HepG2 (cell line): ENCODE data around the gene TMEM74B. TPM values are rescaled to one million over a fixed set of nuclear protein-coding genes. Genes with fewer than 3 reads are reported as not detected.

Experiments
- BHLHE40 ChIP-seq: IDR thresholded peaks from 2 replicates; pipeline ENCODE4 v1.6.1; 2011; ENCODE audit warnings: low read length, improper control_type of control experiment
- KDM3A ChIP-seq: IDR thresholded peaks from 2 replicates; pipeline ENCODE4 v1.6.1; 2018; ENCODE audit warnings: low read depth, missing compliant biosample characterization
- MAFG ChIP-seq: sonication (generic); formaldehyde crosslinking; IDR thresholded peaks from 2 replicates; pipeline ENCODE4 v1.5.1; 2020; ENCODE audit warnings: mild to moderate bottlenecking, missing genetic modification reagents
- MBD4 ChIP-seq: IDR thresholded peaks from 2 replicates; pipeline ENCODE4 v1.6.1; 2012; ENCODE audit warnings: low read length, inconsistent platforms, borderline replicate concordance
- PITX1 ChIP-seq: sonication (generic); formaldehyde crosslinking; IDR thresholded peaks from 2 replicates; pipeline ENCODE4 v1.5.1; 2020; ENCODE audit warnings: mild to moderate bottlenecking, missing genetic modification reagents
- PRMT3 ChIP-seq: sonication (generic); formaldehyde crosslinking; IDR thresholded peaks from 2 replicates; pipeline ENCODE4 v1.8.1; 2022; ENCODE audit warnings: low read depth, mild to moderate bottlenecking, moderate library complexity, missing genetic modification reagents, borderline replicate concordance
- RCOR2 ChIP-seq: IDR thresholded peaks from 2 replicates; pipeline ENCODE4 v1.6.1; 2016; ENCODE audit warnings: missing biosample characterization, missing genetic modification reagents
- STAT6 ChIP-seq: sonication (generic); formaldehyde crosslinking; IDR thresholded peaks from 2 replicates; pipeline ENCODE4 v1.4.0; 2020; ENCODE audit warnings: missing genetic modification reagents, mild to moderate bottlenecking, borderline replicate concordance
- XRCC5 ChIP-seq: fragments of 200-400 bp; formaldehyde crosslinking; optimal IDR thresholded peaks from 2 replicates; pipeline ENCODE3; 2017; ENCODE audit warnings: mild to moderate bottlenecking, low read length
- ZIK1 ChIP-seq: sonication (generic); formaldehyde crosslinking; IDR thresholded peaks from 2 replicates; pipeline ENCODE4 v1.5.0; 2020; ENCODE audit warnings: mild to moderate bottlenecking, low read depth, missing genetic modification reagents, borderline replicate concordance
- ZNF124 ChIP-seq: sonication (generic); formaldehyde crosslinking; IDR thresholded peaks from 2 replicates; pipeline ENCODE4 v1.4.0; 2020; ENCODE audit warnings: missing genetic modification reagents
- ZNF224 ChIP-seq: sonication (generic); formaldehyde crosslinking; IDR thresholded peaks from 2 replicates; pipeline ENCODE4 v1.5.0; 2020; ENCODE audit warnings: mild to moderate bottlenecking, missing genetic modification reagents
- ZNF331 ChIP-seq: sonication (generic); formaldehyde crosslinking; IDR thresholded peaks from 2 replicates; pipeline ENCODE4 v1.4.0; 2020; ENCODE audit warnings: missing genetic modification reagents
- polyA plus RNA-seq, 8 experiments: library from polyadenylated mRNA; depleted of rRNA in 3 of 8; stranded (reverse) in 7 of 8; unstranded in 1 of 8; fragments of >200 nt; fragmentation: Illumina TruSeq in 4 of 8; extraction: Trizol in 4 of 8; gene quantifications; 2 replicates each; pipeline versions ENCODE4 v1.2.1 to v1.2.3, GENCODE V29; 2011 to 2016; ENCODE audit warnings: low read depth in 4 of 8, missing spikeins in 1 of 8, mixed read lengths in 1 of 8; ENCODE audit not compliant: insufficient read depth in 1 of 8
- total RNA-seq, 5 experiments: library from RNA; depleted of rRNA; stranded (reverse); fragments of >200 nt; fragmentation: Illumina TruSeq; extraction: Trizol; gene quantifications; 2 replicates each; pipeline ENCODE4 v1.2.3, GENCODE V29; 2016; ENCODE audit warnings: low read depth in 1 of 5
- TF ChIP-seq, protein P1 (sequence below): sonication (generic); formaldehyde crosslinking; IDR thresholded peaks from 2 replicates; pipeline ENCODE4 v1.4.0; 2020; ENCODE audit warnings: missing genetic modification reagents
- TF ChIP-seq, protein P2 (sequence below): sonication (generic); formaldehyde crosslinking; IDR thresholded peaks from 2 replicates; pipeline ENCODE4 v1.4.0; 2020; ENCODE audit warnings: missing genetic modification reagents
- TF ChIP-seq, protein P3 (sequence below): sonication (generic); formaldehyde crosslinking; IDR thresholded peaks from 2 replicates; pipeline ENCODE4 v1.5.1; 2020; ENCODE audit warnings: mild to moderate bottlenecking, missing genetic modification reagents, borderline replicate concordance

The TMEM74B gene
- total and polyA plus RNA-seq, 2 of the 13 experiments (the other 11 are each of a cell fraction or from before 2014, with no cell fraction given): 4.7 to 18.4 TPM

DNA sequence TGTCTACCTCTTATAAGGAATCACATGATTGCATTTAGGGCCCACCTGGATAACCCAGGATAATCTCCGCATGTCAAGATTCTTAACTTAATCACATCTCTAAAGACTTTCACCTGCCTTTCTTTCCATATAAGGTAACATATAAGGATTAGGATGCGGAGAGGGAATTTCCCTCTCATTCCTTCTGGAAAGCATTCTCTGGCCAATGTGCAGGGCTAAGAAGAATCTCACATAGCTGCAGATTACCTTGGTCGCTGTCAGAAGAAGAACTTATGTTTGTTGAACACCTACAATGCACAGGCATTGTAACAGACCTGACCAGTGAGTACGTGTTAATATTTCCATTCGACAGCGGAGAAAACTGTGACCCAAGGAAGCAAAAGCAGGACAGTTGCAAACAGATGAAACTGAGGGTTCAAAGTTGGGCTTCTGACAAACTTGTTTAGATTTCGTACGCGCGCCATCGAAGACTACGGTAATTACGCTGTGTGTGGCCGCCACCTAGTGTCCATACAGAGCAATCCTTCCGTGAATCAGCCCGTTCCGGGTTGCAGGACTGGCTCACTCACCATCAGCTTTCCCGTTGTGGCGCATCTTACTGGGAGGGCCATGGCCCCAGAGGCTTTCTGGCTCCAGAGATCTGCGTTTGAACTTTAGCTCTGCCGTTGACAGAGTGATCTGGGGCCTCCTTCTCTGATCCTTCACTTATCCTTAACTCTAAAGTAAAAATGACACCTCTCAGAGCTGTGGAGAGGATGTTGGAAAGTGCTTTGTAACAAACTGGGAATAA lies 28.0 kb upstream of the TMEM74B start (continued):
- TF ChIP-seq PITX1 (peak; percentile 46; the same call in 1 of the 2 replicates), STAT6 (CRISPR knock-in tag) (no peak), ZNF124 (CRISPR knock-in tag) (0 out of 2 replicates have a peak, but pooled peaks have one; percentile 82), MAFG (no peak), XRCC5 (peak; percentile 97), ZIK1 (CRISPR knock-in tag) (0 out of 2 replicates have a peak, but pooled peaks have one; percentile 82), BHLHE40 (peak; percentile 42; the same call in 1 of the 2 replicates), ZNF224 (CRISPR knock-in tag) (no peak), RCOR2 (no peak), MBD4 (no peak), PRMT3 (CRISPR knock-in tag) (no peak), KDM3A (peak; percentile 77; the same call in 1 of the 2 replicates), ZNF331 (CRISPR knock-in tag) (peak; percentile 77)
- TF ChIP-seq, protein P1, sequence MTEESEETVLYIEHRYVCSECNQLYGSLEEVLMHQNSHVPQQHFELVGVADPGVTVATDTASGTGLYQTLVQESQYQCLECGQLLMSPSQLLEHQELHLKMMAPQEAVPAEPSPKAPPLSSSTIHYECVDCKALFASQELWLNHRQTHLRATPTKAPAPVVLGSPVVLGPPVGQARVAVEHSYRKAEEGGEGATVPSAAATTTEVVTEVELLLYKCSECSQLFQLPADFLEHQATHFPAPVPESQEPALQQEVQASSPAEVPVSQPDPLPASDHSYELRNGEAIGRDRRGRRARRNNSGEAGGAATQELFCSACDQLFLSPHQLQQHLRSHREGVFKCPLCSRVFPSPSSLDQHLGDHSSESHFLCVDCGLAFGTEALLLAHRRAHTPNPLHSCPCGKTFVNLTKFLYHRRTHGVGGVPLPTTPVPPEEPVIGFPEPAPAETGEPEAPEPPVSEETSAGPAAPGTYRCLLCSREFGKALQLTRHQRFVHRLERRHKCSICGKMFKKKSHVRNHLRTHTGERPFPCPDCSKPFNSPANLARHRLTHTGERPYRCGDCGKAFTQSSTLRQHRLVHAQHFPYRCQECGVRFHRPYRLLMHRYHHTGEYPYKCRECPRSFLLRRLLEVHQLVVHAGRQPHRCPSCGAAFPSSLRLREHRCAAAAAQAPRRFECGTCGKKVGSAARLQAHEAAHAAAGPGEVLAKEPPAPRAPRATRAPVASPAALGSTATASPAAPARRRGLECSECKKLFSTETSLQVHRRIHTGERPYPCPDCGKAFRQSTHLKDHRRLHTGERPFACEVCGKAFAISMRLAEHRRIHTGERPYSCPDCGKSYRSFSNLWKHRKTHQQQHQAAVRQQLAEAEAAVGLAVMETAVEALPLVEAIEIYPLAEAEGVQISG (CRISPR knock-in tag): peak; percentile 60; the same call in 1 of the 2 replicates
- TF ChIP-seq, protein P2, sequence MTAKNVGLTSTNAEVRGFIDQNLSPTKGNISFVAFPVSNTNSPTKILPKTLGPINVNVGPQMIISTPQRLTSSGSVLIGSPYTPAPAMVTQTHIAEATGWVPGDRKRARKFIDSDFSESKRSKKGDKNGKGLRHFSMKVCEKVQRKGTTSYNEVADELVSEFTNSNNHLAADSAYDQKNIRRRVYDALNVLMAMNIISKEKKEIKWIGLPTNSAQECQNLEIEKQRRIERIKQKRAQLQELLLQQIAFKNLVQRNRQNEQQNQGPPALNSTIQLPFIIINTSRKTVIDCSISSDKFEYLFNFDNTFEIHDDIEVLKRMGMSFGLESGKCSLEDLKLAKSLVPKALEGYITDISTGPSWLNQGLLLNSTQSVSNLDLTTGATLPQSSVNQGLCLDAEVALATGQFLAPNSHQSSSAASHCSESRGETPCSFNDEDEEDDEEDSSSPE (CRISPR knock-in tag): peak; percentile 87
- TF ChIP-seq, protein P3, sequence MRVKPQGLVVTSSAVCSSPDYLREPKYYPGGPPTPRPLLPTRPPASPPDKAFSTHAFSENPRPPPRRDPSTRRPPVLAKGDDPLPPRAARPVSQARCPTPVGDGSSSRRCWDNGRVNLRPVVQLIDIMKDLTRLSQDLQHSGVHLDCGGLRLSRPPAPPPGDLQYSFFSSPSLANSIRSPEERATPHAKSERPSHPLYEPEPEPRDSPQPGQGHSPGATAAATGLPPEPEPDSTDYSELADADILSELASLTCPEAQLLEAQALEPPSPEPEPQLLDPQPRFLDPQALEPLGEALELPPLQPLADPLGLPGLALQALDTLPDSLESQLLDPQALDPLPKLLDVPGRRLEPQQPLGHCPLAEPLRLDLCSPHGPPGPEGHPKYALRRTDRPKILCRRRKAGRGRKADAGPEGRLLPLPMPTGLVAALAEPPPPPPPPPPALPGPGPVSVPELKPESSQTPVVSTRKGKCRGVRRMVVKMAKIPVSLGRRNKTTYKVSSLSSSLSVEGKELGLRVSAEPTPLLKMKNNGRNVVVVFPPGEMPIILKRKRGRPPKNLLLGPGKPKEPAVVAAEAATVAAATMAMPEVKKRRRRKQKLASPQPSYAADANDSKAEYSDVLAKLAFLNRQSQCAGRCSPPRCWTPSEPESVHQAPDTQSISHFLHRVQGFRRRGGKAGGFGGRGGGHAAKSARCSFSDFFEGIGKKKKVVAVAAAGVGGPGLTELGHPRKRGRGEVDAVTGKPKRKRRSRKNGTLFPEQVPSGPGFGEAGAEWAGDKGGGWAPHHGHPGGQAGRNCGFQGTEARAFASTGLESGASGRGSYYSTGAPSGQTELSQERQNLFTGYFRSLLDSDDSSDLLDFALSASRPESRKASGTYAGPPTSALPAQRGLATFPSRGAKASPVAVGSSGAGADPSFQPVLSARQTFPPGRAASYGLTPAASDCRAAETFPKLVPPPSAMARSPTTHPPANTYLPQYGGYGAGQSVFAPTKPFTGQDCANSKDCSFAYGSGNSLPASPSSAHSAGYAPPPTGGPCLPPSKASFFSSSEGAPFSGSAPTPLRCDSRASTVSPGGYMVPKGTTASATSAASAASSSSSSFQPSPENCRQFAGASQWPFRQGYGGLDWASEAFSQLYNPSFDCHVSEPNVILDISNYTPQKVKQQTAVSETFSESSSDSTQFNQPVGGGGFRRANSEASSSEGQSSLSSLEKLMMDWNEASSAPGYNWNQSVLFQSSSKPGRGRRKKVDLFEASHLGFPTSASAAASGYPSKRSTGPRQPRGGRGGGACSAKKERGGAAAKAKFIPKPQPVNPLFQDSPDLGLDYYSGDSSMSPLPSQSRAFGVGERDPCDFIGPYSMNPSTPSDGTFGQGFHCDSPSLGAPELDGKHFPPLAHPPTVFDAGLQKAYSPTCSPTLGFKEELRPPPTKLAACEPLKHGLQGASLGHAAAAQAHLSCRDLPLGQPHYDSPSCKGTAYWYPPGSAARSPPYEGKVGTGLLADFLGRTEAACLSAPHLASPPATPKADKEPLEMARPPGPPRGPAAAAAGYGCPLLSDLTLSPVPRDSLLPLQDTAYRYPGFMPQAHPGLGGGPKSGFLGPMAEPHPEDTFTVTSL (CRISPR knock-in tag): no peak
